HCT116 (cell line): ENCODE measurements around the gene HADH. TPM values are rescaled to one million over a fixed set of nuclear protein-coding genes. Genes with fewer than 3 reads are reported as not detected.

Experiments
- ATAC-seq: fragments of 200-7000 bp; cut with Tn5 transposase; 2 replicates; pipeline ENCODE4 v1.9.1; 2020; ENCODE audit warnings: mild to moderate bottlenecking, moderate library complexity
- BruUV-seq: library from RNA; stranded (reverse); fragments of 400-500 nt; replicated peaks from 2 replicates; lab custom pipeline; 2021; lab: Mats Ljungman, UMichigan
- CTCF ChIA-PET: fragments of 300-600 bp; sonication (Branson Sonifier 250); formaldehyde crosslinking; loops from one replicate; lab custom pipeline; 2021; ENCODE audit warnings: antibody characterized with exemption; lab: Charles Lee
- POLR2A ChIA-PET: fragments of 300-600, 350-600 bp; sonication (Branson Sonifier 250); formaldehyde crosslinking; loops from one replicate; lab custom pipeline; 2021; ENCODE audit warnings: antibody characterized with exemption; lab: Charles Lee
- RAD21 ChIA-PET, 2 experiments: fragments of 300-600 bp; sonication (Branson Sonifier 250); formaldehyde crosslinking; loops; one replicate each; lab custom pipeline; 2023; ENCODE audit warnings: low total read pairs in 2 of 2; ENCODE audit not compliant: uncharacterized antibody in 2 of 2, unreplicated experiment in 2 of 2, low non-redundant PET in 1 of 2; lab: Charles Lee
- DNase-seq: peaks from one replicate; pipeline ENCODE4 v3.0.0-alpha.2; 2010; ENCODE audit warnings: low read depth, low spot score
- H2AFZ ChIP-seq: fragments of 200-600 bp; shearing (Covaris generic), sonication (generic); 2 replicates; pipeline ENCODE4 v1.6.1; 2017; ENCODE audit warnings: low read depth, mixed run types, mixed read lengths, antibody characterized with exemption, low read length; ENCODE audit not compliant: poor library complexity, severe bottlenecking
- H3K27ac ChIP-seq: 2 replicates; pipeline ENCODE4 v1.5.1; 2012; ENCODE audit warnings: low read depth, low read length
- H3K27me3 ChIP-seq: fragments of 200-600 bp; sonication (generic); 2 replicates; pipeline ENCODE4 v1.6.1; 2016; ENCODE audit warnings: mixed run types, low read length, mixed read lengths; ENCODE audit not compliant: insufficient read depth
- H3K36me3 ChIP-seq, 2 experiments: fragments of 200-500 bp in 1 of 2; fragments of 200-600 bp in 1 of 2; sonication (Bioruptor generic) in 1 of 2; sonication (generic) in 1 of 2; 2 replicates each; pipeline versions ENCODE4 v1.5.1 to v1.6.1; 2014 to 2016; ENCODE audit warnings: low read length in 2 of 2, inconsistent platforms in 1 of 2, mixed read lengths in 1 of 2, mixed run types in 1 of 2; ENCODE audit not compliant: insufficient read depth in 2 of 2, control insufficient read depth in 1 of 2
- H3K4me1 ChIP-seq, 2 experiments: fragments of 200-600 bp in 1 of 2; sonication (generic) in 1 of 2; 2 replicates each; pipeline versions ENCODE4 v1.5.1 to v1.6.1; 2012 to 2017; ENCODE audit warnings: low read length in 2 of 2, inconsistent platforms in 1 of 2, mild to moderate bottlenecking in 1 of 2, mixed read lengths in 1 of 2, mixed run types in 1 of 2, moderate library complexity in 1 of 2; ENCODE audit not compliant: insufficient read depth in 2 of 2, control insufficient read depth in 1 of 2
- H3K4me2 ChIP-seq: fragments of 200-600 bp; sonication (generic); 2 replicates; pipeline ENCODE4 v1.6.1; 2017; ENCODE audit warnings: mixed run types, low read length, mixed read lengths
- H3K4me3 ChIP-seq, 2 experiments: fragments of 200-600 bp in 1 of 2; sonication (generic) in 1 of 2; replicated peaks in 1 of 2; 2 replicates each; pipeline ENCODE4 v1.5.1; 2011 to 2016; ENCODE audit warnings: low read length in 2 of 2, control low read depth in 1 of 2, low read depth in 1 of 2, mild to moderate bottlenecking in 1 of 2, mixed read lengths in 1 of 2, mixed run types in 1 of 2
- H3K79me2 ChIP-seq: fragments of 200-600 bp; sonication (generic); 2 replicates; pipeline ENCODE4 v1.6.1; 2017; ENCODE audit warnings: mild to moderate bottlenecking, mixed run types, low read length, moderate library complexity, mixed read lengths; ENCODE audit not compliant: insufficient read depth
- H3K9ac ChIP-seq: fragments of 200-600 bp; sonication (generic); 2 replicates; pipeline ENCODE4 v1.6.1; 2016; ENCODE audit warnings: low read length, mixed read lengths
- H3K9me2 ChIP-seq: fragments of 200-600 bp; sonication (generic), shearing (Covaris generic); 2 replicates; pipeline ENCODE4 v1.6.1; 2017; ENCODE audit warnings: mixed run types, mild to moderate bottlenecking, moderate library complexity; ENCODE audit not compliant: insufficient read depth
- H3K9me3 ChIP-seq, 2 experiments: fragments of 200-500 bp in 1 of 2; fragments of 200-600 bp in 1 of 2; sonication (Bioruptor generic) in 1 of 2; sonication (generic) in 1 of 2; 2 replicates each; pipeline ENCODE4 v1.6.1; 2014 to 2017; ENCODE audit warnings: low read length in 2 of 2, mixed read lengths in 2 of 2, inconsistent platforms in 1 of 2, low read depth in 1 of 2, mild to moderate bottlenecking in 1 of 2, mixed run types in 1 of 2, moderate library complexity in 1 of 2; ENCODE audit not compliant: control insufficient read depth in 1 of 2, insufficient read depth in 1 of 2
- H4K20me1 ChIP-seq: fragments of 200-600 bp; sonication (generic), shearing (Covaris generic); 2 replicates; pipeline ENCODE4 v1.6.1; 2017; ENCODE audit warnings: mixed run types, mild to moderate bottlenecking, moderate library complexity; ENCODE audit not compliant: insufficient read depth
- CBX3 ChIP-seq: IDR thresholded peaks from 2 replicates; pipeline ENCODE4 v1.6.1; 2012; ENCODE audit warnings: low read depth
- EZH2 ChIP-seq: fragments of 200-600 bp; sonication (generic); IDR thresholded peaks from 2 replicates; pipeline ENCODE4 v1.6.1; 2017; ENCODE audit warnings: antibody characterized with exemption, mixed run types
- POLR2AphosphoS5 ChIP-seq: IDR thresholded peaks from 2 replicates; pipeline ENCODE4 v1.6.1; 2011; ENCODE audit warnings: mild to moderate bottlenecking, low read depth, low read length, moderate library complexity
- SIN3A ChIP-seq: IDR thresholded peaks from 2 replicates; pipeline ENCODE4 v1.6.1; 2012; ENCODE audit warnings: low read depth
- YY1 ChIP-seq: IDR thresholded peaks from 2 replicates; pipeline ENCODE4 v1.6.1; 2011; ENCODE audit warnings: low read length, low read depth, moderate library complexity, mild to moderate bottlenecking; ENCODE audit not compliant: insufficient replicate concordance; ENCODE audit errors: extremely low read depth
- ZNF274 ChIP-seq: fragments of 200-500 bp; sonication (Bioruptor generic); IDR thresholded peaks from 2 replicates; pipeline ENCODE4 v1.6.1; 2014; ENCODE audit warnings: mild to moderate bottlenecking, low read depth, low read length, inconsistent platforms
- intact Hi-C: fragments of 100-400 bp; cut with micrococcal nuclease; formaldehyde crosslinking; loops from 2 replicates; pipeline ENCODE4 v1.10.0; 2022
- total RNA-seq: library from RNA; stranded (reverse); gene quantifications from one replicate; pipeline ENCODE4 v1.2.1, GENCODE V29; 2021; ENCODE audit not compliant: unreplicated experiment
- TF ChIP-seq, protein P1 (sequence below): IDR thresholded peaks from 2 replicates; pipeline ENCODE4 v1.6.1; 2012
- TF ChIP-seq, protein P2 (sequence below): IDR thresholded peaks from 2 replicates; pipeline ENCODE4 v1.6.1; 2012

The HADH gene
- total RNA-seq, 1 experiment from 2014 or later = 30.2 TPM

DNA sequence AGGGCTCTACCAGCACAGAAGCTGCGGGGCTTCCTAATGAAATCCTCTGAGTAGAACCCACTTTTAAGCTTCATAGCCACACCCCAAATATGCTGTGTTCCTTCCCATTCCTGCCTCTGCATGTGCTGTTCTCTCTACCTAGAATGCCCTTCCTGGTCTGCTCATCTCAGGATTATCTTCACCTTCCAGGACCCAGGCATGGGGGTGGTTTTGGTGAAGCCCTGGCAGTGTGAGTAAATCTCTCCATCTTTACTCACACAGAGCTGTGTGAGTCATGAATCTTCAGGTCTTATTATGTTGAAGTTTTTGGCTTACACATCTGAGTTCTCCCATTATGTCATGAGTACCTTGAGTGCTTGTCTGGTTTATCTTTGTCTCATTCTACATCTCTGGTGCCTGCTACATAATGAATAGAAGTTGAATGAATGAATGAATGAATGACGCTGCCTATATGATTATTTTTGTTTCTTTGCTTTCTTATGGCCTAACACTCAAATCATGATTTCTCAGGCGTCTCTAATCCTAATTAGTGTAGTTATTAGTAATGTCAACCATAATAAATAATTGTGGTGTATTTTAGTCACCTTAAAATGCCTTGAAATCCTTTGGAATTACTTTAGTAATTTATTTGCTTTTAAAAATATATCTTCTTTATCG, 41.9 kb downstream of the HADH start:
- H3K36me3 ChIP-seq = peaks cover 2 to 4% of the 10 kb centered on the region in 2 experiments; a peak in 2 of 4 replicates
- TF ChIP-seq EZH2 (no peak), ZNF274 (no peak)
- ATAC-seq (no peak), DNase-seq (no peak)
- RAD21 ChIA-PET = interaction anchor here in 1 of 2 experiments (0.6 kb wide), 1 partner anchor 1773 kb away, joined by 3 read pairs; no protein-coding TSS in a partner anchor
- POLR2A ChIA-PET = no interaction called here
- H3K27ac ChIP-seq = no peak overlapping the region
- intact Hi-C loops = no loop called here
- no TSS peak for BruUV-seq
- CTCF ChIA-PET = interaction anchor here (1.1 to 1.6 kb wide), 2 partner anchors 539 to 541 kb away, joined by 4 read pairs; no protein-coding TSS in a partner anchor
- H3K9me3 ChIP-seq = no peaks in the 10 kb centered on the region
- no peaks in the 10 kb centered on the region for H3K4me1 ChIP-seq
- H3K27me3 ChIP-seq = no peaks in the 10 kb centered on the region
- H2AFZ ChIP-seq = no peak overlapping the region
- no peak overlapping the region for H3K4me3 ChIP-seq
- no peaks in the 10 kb centered on the region for H3K9me2 ChIP-seq
- no peak overlapping the region for H3K9ac ChIP-seq
- no peaks in the 10 kb centered on the region for H3K79me2 ChIP-seq
- H4K20me1 ChIP-seq = no peaks in the 10 kb centered on the region
- H3K4me2 ChIP-seq = no peak overlapping the region

DNA sequence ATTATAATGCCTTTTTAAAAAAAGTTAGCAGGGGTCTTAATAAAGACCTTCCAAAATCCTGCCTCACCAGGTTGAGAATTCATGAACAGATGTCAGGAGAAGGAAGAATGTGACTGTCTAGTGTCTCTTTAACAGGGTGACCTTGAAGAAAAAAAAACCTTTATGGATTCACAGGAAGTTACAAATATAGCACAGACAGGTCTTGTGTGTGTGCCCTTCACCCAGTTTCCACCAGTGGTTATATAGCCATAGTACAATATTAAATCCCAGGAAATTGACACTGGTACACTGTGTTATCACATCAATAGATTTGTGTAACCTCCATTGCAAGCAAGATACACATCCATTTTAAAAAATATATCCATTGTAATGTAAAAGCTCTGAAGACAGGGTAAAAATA, 43.7 kb downstream of the HADH start:
- no TSS peak for BruUV-seq
- ChIA-PET POLR2A (no interaction called here), RAD21 (no interaction called here)

More for the DNA sequence above, 43.7 kb downstream of the HADH start:
- H3K9ac ChIP-seq = no peak overlapping the region
- DNase-seq = no peak
- 0 out of 4 replicates have a peak, but pooled peaks cover 0 to 4% of the 10 kb centered on the region in 2 experiments for H3K36me3 ChIP-seq
- no peaks in the 10 kb centered on the region for H3K4me1 ChIP-seq
- no peak overlapping the region for H3K4me2 ChIP-seq
- H4K20me1 ChIP-seq = no peaks in the 10 kb centered on the region
- CTCF ChIA-PET = no interaction called here
- no peak overlapping the region for H2AFZ ChIP-seq
- H3K4me3 ChIP-seq = no peak overlapping the region
- intact Hi-C loops = no loop called here
- no peaks in the 10 kb centered on the region for H3K27me3 ChIP-seq
- TF ChIP-seq, protein P1, sequence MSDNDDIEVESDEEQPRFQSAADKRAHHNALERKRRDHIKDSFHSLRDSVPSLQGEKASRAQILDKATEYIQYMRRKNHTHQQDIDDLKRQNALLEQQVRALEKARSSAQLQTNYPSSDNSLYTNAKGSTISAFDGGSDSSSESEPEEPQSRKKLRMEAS = no peak
- TF ChIP-seq SIN3A (no peak), YY1 (no peak), CBX3 (no peak), ZNF274 (no peak), POLR2AphosphoS5 (no peak)
- TF ChIP-seq, protein P2, sequence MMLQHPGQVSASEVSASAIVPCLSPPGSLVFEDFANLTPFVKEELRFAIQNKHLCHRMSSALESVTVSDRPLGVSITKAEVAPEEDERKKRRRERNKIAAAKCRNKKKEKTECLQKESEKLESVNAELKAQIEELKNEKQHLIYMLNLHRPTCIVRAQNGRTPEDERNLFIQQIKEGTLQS = no peak
- ATAC-seq = no peak
- no peaks in the 10 kb centered on the region for H3K9me3 ChIP-seq
- no peaks in the 10 kb centered on the region for H3K9me2 ChIP-seq
- H3K79me2 ChIP-seq = no peaks in the 10 kb centered on the region
- H3K27ac ChIP-seq = no peak overlapping the region
